ENCODE measurements around the gene TTBK2. TPM values are rescaled to one million over a fixed set of nuclear protein-coding genes. Genes with fewer than 3 reads are reported as not detected.

TTBK2 gene
- total and polyA plus RNA-seq, 10 of the 15 experiments (the other 5 are each of a cell fraction or from before 2014, with no cell fraction given): 0.66 to 9.1 (median 3.7) TPM

- TF ChIP-seq, protein P1, sequence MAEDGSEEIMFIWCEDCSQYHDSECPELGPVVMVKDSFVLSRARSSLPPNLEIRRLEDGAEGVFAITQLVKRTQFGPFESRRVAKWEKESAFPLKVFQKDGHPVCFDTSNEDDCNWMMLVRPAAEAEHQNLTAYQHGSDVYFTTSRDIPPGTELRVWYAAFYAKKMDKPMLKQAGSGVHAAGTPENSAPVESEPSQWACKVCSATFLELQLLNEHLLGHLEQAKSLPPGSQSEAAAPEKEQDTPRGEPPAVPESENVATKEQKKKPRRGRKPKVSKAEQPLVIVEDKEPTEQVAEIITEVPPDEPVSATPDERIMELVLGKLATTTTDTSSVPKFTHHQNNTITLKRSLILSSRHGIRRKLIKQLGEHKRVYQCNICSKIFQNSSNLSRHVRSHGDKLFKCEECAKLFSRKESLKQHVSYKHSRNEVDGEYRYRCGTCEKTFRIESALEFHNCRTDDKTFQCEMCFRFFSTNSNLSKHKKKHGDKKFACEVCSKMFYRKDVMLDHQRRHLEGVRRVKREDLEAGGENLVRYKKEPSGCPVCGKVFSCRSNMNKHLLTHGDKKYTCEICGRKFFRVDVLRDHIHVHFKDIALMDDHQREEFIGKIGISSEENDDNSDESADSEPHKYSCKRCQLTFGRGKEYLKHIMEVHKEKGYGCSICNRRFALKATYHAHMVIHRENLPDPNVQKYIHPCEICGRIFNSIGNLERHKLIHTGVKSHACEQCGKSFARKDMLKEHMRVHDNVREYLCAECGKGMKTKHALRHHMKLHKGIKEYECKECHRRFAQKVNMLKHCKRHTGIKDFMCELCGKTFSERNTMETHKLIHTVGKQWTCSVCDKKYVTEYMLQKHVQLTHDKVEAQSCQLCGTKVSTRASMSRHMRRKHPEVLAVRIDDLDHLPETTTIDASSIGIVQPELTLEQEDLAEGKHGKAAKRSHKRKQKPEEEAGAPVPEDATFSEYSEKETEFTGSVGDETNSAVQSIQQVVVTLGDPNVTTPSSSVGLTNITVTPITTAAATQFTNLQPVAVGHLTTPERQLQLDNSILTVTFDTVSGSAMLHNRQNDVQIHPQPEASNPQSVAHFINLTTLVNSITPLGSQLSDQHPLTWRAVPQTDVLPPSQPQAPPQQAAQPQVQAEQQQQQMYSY (CRISPR knock-in tag; IDR thresholded peaks at IDR 0.05): no peak
- TF ChIP-seq RUNX3 (IDR thresholded peaks at IDR 0.05; ENCODE audit: low read length): no peak
These were observed 159.8 kb downstream of the TTBK2 start (continued) for GRCh38 chr15:42760759-42761158.

- ChIA-PET CTCF (no interaction called here), POLR2A (no interaction called here), RAD21 (ENCODE audit: unreplicated experiment) (interaction anchor here (1.0 kb wide), 1 partner anchor 167 kb away, joined by 3 read pairs; no protein-coding TSS in a partner anchor), SMC1A (ENCODE audit: uncharacterized antibody, unreplicated experiment) (interaction anchor here (1.3 kb wide), 1 partner anchor 21 kb away, joined by 4 read pairs; no protein-coding TSS in a partner anchor)
- Histone ChIP-seq H3K36me3 (ENCODE audit: control insufficient read depth in 2 of 2, insufficient read depth in 2 of 2, low read length in 1 of 2) (no peaks in the 10 kb centered on the region), H3K27me3 (replicated peaks in 1 of 2; ENCODE audit: control insufficient read depth in 2 of 2, insufficient read depth in 2 of 2, low read length in 1 of 2) (no peaks in the 10 kb centered on the region), H3K4me3 (no peak overlapping the region), H3K4me2 (ENCODE audit: control insufficient read depth, insufficient read depth) (no peak overlapping the region), H3K79me2 (ENCODE audit: control insufficient read depth, insufficient read depth, low read length) (no peaks in the 10 kb centered on the region), H3K9ac (ENCODE audit: control insufficient read depth, insufficient read depth, low read length) (no peak overlapping the region), H2AFZ (ENCODE audit: control insufficient read depth, low read depth, low read length) (no peak overlapping the region), H3K4me1 (ENCODE audit: control insufficient read depth, insufficient read depth, low read length) (no peaks in the 10 kb centered on the region), H3K27ac (ENCODE audit: control insufficient read depth, insufficient read depth) (no peak overlapping the region), H3K9me3 (replicated peaks; ENCODE audit: control insufficient read depth, insufficient read depth, low read length) (peaks cover 2% of the 10 kb centered on the region; the same call in 2 of the 3 replicates), H4K20me1 (ENCODE audit: control insufficient read depth, insufficient read depth) (no peaks in the 10 kb centered on the region)
- ATAC-seq: no peak
- intact Hi-C loops (cut with micrococcal nuclease; ENCODE audit: unreplicated experiment): no loop called here
- 100% methylated on average over 2 of the region's 2 CpGs for WGBS (ENCODE audit: insufficient coverage, insufficient replicate concordance, low lambda C conversion rate, missing lambda C conversion rate)
- no TSS peak for BruUV-seq (replicated peaks)
- no peak for FAIRE-seq
- in situ Hi-C loops (cut with MboI): no loop called here
- DNase-seq (ENCODE audit: low read depth, low spot score): no peak
- TF ChIP-seq PKNOX1 (IDR thresholded peaks at IDR 0.05) (no peak), NBN (IDR thresholded peaks at IDR 0.05) (no peak), SMARCA5 (IDR thresholded peaks at IDR 0.05) (no peak), RBBP5 (conservative IDR thresholded peaks at IDR 0.05) (no peak)
- TF ChIP-seq, protein P2, sequence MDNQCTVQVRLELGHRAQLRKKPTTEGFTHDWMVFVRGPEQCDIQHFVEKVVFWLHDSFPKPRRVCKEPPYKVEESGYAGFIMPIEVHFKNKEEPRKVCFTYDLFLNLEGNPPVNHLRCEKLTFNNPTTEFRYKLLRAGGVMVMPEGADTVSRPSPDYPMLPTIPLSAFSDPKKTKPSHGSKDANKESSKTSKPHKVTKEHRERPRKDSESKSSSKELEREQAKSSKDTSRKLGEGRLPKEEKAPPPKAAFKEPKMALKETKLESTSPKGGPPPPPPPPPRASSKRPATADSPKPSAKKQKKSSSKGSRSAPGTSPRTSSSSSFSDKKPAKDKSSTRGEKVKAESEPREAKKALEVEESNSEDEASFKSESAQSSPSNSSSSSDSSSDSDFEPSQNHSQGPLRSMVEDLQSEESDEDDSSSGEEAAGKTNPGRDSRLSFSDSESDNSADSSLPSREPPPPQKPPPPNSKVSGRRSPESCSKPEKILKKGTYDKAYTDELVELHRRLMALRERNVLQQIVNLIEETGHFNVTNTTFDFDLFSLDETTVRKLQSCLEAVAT (IDR thresholded peaks at IDR 0.05): no peak
- TF ChIP-seq, protein P3, sequence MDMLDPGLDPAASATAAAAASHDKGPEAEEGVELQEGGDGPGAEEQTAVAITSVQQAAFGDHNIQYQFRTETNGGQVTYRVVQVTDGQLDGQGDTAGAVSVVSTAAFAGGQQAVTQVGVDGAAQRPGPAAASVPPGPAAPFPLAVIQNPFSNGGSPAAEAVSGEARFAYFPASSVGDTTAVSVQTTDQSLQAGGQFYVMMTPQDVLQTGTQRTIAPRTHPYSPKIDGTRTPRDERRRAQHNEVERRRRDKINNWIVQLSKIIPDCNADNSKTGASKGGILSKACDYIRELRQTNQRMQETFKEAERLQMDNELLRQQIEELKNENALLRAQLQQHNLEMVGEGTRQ (IDR thresholded peaks at IDR 0.05; ENCODE audit: borderline replicate concordance, low read depth, low read length): no peak
- TF ChIP-seq, protein P4, sequence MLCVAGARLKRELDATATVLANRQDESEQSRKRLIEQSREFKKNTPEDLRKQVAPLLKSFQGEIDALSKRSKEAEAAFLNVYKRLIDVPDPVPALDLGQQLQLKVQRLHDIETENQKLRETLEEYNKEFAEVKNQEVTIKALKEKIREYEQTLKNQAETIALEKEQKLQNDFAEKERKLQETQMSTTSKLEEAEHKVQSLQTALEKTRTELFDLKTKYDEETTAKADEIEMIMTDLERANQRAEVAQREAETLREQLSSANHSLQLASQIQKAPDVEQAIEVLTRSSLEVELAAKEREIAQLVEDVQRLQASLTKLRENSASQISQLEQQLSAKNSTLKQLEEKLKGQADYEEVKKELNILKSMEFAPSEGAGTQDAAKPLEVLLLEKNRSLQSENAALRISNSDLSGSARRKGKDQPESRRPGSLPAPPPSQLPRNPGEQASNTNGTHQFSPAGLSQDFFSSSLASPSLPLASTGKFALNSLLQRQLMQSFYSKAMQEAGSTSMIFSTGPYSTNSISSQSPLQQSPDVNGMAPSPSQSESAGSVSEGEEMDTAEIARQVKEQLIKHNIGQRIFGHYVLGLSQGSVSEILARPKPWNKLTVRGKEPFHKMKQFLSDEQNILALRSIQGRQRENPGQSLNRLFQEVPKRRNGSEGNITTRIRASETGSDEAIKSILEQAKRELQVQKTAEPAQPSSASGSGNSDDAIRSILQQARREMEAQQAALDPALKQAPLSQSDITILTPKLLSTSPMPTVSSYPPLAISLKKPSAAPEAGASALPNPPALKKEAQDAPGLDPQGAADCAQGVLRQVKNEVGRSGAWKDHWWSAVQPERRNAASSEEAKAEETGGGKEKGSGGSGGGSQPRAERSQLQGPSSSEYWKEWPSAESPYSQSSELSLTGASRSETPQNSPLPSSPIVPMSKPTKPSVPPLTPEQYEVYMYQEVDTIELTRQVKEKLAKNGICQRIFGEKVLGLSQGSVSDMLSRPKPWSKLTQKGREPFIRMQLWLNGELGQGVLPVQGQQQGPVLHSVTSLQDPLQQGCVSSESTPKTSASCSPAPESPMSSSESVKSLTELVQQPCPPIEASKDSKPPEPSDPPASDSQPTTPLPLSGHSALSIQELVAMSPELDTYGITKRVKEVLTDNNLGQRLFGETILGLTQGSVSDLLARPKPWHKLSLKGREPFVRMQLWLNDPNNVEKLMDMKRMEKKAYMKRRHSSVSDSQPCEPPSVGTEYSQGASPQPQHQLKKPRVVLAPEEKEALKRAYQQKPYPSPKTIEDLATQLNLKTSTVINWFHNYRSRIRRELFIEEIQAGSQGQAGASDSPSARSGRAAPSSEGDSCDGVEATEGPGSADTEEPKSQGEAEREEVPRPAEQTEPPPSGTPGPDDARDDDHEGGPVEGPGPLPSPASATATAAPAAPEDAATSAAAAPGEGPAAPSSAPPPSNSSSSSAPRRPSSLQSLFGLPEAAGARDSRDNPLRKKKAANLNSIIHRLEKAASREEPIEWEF (IDR thresholded peaks at IDR 0.05; ENCODE audit: insufficient replicate concordance, low read depth, low read length): no peak
These were observed 161.5 kb downstream of the TTBK2 start for GRCh38 chr15:42759093-42759492.
